ENCODE measurements around the gene CDKN2B-AS1. TPM values are rescaled to one million over a fixed set of nuclear protein-coding genes. Genes with fewer than 3 reads are reported as not detected.
"Not testable (repeated sequence)": the region's sequence is repeated elsewhere in the genome, so short reads cannot be mapped to it uniquely, and the experiment has no call there.

CDKN2B-AS1 gene
- total RNA-seq, 2 donors from 2014 or later: not detected

- H3K4me3 ChIP-seq: no peak overlapping the region
- H3K4me1 ChIP-seq (ENCODE audit: control insufficient read depth in 1 of 2, low read depth in 2 of 2): no peaks in the 10 kb centered on the region
- no peak for TF ChIP-seq CTCF (IDR thresholded peaks at IDR 0.05)
- no peak for DNase-seq (ENCODE audit: low spot score)
- H3K27ac ChIP-seq: no peak overlapping the region
- no peaks in the 10 kb centered on the region for H3K27me3 ChIP-seq (replicated peaks; ENCODE audit: insufficient read depth)
- H3K36me3 ChIP-seq: no peaks in the 10 kb centered on the region
- H3K9me3 ChIP-seq: no peaks in the 10 kb centered on the region
- no peak for ATAC-seq (ENCODE audit: insufficient number of reproducible peaks, low FRiP score, low read depth)
Observed at GRCh38 chr9:22053178-22053577, 58.6 kb downstream of the CDKN2B-AS1 start.

- Histone ChIP-seq H3K27me3 (replicated peaks; ENCODE audit: insufficient read depth) (no peaks in the 10 kb centered on the region), H3K4me1 (ENCODE audit: control insufficient read depth in 1 of 2, low read depth in 2 of 2) (no peaks in the 10 kb centered on the region), H3K4me3 (no peak overlapping the region), H3K27ac (no peak overlapping the region), H3K36me3 (no peaks in the 10 kb centered on the region), H3K9me3 (no peaks in the 10 kb centered on the region)
- ATAC-seq (ENCODE audit: insufficient number of reproducible peaks, low FRiP score, low read depth): no peak
- DNase-seq (ENCODE audit: low spot score): no peak
- TF ChIP-seq CTCF (IDR thresholded peaks at IDR 0.05): no peak
Observed at GRCh38 chr9:22054076-22054475, 59.5 kb downstream of the CDKN2B-AS1 start.

- DNase-seq (ENCODE audit: low spot score) (no peak), ATAC-seq (ENCODE audit: insufficient number of reproducible peaks, low FRiP score, low read depth) (no peak)
- no peaks in the 10 kb centered on the region for H3K36me3 ChIP-seq
- H3K9me3 ChIP-seq: no peaks in the 10 kb centered on the region
- no peaks in the 10 kb centered on the region for H3K4me1 ChIP-seq (ENCODE audit: control insufficient read depth in 1 of 2, low read depth in 2 of 2)
- no peak overlapping the region for H3K27ac ChIP-seq
- no peak overlapping the region for H3K4me3 ChIP-seq
- H3K27me3 ChIP-seq (replicated peaks; ENCODE audit: insufficient read depth): no peaks in the 10 kb centered on the region
- no peak for TF ChIP-seq CTCF (IDR thresholded peaks at IDR 0.05)
Observed at GRCh38 chr9:22054529-22054928, 59.9 kb downstream of the CDKN2B-AS1 start.

- Histone ChIP-seq H3K27ac (no peak overlapping the region), H3K4me1 (ENCODE audit: control insufficient read depth in 1 of 2, low read depth in 2 of 2) (no peaks in the 10 kb centered on the region), H3K36me3 (no peaks in the 10 kb centered on the region), H3K4me3 (no peak overlapping the region), H3K9me3 (no peaks in the 10 kb centered on the region), H3K27me3 (replicated peaks; ENCODE audit: insufficient read depth) (no peaks in the 10 kb centered on the region)
- no peak for ATAC-seq (ENCODE audit: insufficient number of reproducible peaks, low FRiP score, low read depth)
- TF ChIP-seq CTCF (IDR thresholded peaks at IDR 0.05): no peak
- no peak for DNase-seq (ENCODE audit: low spot score)
Observed at GRCh38 chr9:22055090-22055489, 60.5 kb downstream of the CDKN2B-AS1 start.

GRCh38 chr9:22056402-22056801 lies 61.8 kb downstream of the CDKN2B-AS1 start:
- no peaks in the 10 kb centered on the region for H3K27me3 ChIP-seq (replicated peaks; ENCODE audit: insufficient read depth)
- DNase-seq (ENCODE audit: low spot score) (no peak), ATAC-seq (ENCODE audit: insufficient number of reproducible peaks, low FRiP score, low read depth) (no peak)
- no peak for TF ChIP-seq CTCF (IDR thresholded peaks at IDR 0.05)
- H3K36me3 ChIP-seq: no peaks in the 10 kb centered on the region
- H3K9me3 ChIP-seq: no peaks in the 10 kb centered on the region
- no peaks in the 10 kb centered on the region for H3K4me1 ChIP-seq (ENCODE audit: control insufficient read depth in 1 of 2, low read depth in 2 of 2)
- H3K27ac ChIP-seq: no peak overlapping the region
- H3K4me3 ChIP-seq: no peak overlapping the region

GRCh38 chr9:22057972-22058371 lies 63.4 kb downstream of the CDKN2B-AS1 start:
- H3K27ac ChIP-seq; H3K9me3 ChIP-seq; H3K36me3 ChIP-seq; H3K27me3 ChIP-seq (replicated peaks; ENCODE audit: insufficient read depth); DNase-seq (ENCODE audit: low spot score); H3K4me1 ChIP-seq (ENCODE audit: control insufficient read depth in 1 of 2, low read depth in 2 of 2); H3K4me3 ChIP-seq; ATAC-seq (ENCODE audit: insufficient number of reproducible peaks, low FRiP score, low read depth): not testable (repeated sequence)

Measured in thoracic aorta (tissue), 2 donors.